Embryonic facial prominence (tissue), 1 donor: ENCODE measurements around the gene SHISA2.
"Not testable (repeated sequence)": the region's sequence is repeated elsewhere in the genome, so short reads cannot be mapped to it uniquely, and the experiment has no call there.

Experiments
- DNase-seq: peaks from one replicate; pipeline ENCODE4 v3.0.0-alpha.2; 2016; ENCODE audit errors: extremely low spot score

Gene SHISA2

GRCh38 chr13:26051657-26052311 lies at the start of gene SHISA2:
SHISA2 (minus strand) TSS chr13:26052016; CDS start chr13:26050975, 1,041 bp downstream.
- DNase-seq = peak; percentile 21

DNA sequence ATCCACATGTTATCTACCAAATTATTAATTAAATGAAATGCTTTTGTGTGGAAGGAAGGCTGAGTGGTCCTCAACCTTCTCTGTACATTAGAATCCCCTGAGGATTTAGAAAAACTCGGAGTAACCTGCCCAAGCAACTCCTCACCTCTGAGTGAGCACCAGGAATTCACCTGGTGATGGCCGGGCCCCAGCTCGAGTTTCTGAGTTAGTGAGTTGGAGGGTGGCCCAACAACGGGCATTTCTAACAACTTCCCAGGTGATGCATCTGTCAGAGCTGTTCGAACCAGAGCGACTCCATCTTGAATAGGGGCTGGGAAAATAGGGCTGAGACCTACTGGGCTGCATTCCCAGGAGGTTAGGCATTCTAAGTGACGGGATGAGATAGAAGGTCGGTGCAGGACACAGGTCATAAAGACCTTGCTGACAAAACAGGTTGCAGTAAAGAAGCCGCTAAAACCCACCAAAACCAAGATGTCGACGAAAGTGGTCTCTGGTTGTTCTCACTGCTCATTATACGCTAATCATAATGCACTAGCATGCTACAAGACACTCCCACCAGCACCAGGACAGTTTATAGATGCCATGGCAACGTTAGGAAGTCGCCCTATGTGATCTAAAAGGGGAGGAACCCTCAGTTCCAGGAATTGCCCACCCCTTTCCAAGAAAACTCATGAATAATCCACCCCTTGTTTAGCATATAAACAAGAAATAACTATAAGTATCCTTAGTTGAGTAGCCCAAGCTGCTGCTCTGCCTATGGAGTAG lies 44.2 kb upstream of the SHISA2 start:
- DNase-seq = no peak

GRCh38 chr13:26095338-26095737 lies 43.5 kb upstream of the SHISA2 start:
- no peak for DNase-seq

DNA sequence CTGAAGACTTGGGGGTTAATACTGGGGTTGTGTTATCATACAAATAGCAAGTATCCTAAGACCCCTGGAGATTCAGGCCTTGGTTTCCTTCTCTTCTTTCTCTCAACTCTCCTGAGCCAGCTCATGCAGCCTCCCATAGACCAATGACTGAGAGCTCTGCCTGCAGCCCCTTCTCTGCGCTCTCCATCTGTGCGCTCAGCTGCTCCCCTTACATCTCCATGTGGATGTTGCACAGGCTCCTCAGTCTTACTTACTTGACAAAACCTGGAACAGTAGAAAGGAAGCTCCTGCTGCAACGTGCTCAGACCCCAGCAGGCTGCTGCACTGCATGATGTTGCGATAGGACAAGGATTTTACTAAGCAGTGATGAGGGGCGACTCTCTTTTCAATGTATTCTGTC lies 25.0 kb upstream of the SHISA2 start:
- not testable (repeated sequence) for DNase-seq

GRCh38 chr13:26075498-26075897 lies 23.7 kb upstream of the SHISA2 start:
- no peak for DNase-seq

DNA sequence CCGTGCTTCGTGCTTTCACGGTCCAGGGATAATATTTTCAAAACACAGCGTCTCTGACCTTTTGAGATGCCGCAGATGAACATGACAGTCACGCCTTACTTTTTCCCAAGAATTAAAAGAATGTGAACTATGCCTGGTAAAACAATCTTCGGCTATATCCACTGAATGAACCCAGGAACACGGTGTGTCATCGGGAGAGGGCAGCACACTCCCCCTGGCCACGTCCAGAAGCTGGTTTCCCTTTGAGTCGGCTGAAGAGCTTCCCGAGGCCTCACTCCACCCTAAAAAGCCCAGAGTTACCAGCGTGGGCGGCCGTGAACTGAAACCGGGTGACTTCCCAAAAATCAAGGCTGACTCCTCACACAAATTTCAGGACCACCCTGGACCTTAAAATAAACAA lies 22.9 kb upstream of the SHISA2 start:
- no peak for DNase-seq

GRCh38 chr13:26072335-26072734 lies 20.5 kb upstream of the SHISA2 start:
- DNase-seq = not testable (repeated sequence)

DNA sequence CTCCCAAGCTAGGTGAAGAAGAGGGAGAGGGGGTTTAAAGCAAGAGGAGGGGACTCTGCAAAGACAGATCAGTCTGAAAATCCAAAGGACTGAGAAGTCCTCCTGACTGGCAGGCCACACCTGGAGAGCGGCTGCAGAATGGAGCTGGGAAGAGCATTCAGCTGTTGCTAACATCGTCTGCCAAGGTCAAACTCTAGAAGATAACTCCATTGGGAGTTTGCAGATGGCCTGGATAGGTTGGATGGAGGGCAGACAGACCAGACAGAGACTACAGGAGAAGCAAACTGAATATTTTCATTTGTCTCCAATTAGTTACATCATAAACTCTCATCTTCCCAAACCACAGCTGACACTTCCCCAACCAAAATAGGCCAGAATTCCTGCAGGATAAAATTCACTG lies 19.9 kb upstream of the SHISA2 start:
- no peak for DNase-seq

DNA sequence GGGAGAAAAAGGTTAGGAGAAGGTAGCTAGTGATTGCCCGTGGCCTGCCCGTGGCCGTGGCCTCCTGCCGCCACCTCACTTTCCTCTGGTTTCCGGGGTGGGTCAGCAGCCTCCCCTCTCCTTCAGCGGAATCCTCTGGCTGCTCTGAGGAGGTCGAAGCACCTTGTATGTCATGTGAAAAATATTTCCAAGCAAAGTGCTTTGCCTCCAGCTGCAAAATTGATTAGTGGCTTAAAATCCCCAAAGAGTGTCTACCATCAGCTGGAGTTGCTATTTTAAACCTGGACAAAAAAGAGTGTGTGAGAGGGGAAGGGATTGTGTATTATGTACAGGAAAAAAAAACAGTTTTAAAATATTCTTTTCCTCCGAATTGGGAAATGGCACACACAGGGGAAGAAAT lies 17.8 kb upstream of the SHISA2 start:
- DNase-seq = not testable (repeated sequence)

GRCh38 chr13:26068372-26068771 lies 16.6 kb upstream of the SHISA2 start:
- DNase-seq = not testable (repeated sequence)

DNA sequence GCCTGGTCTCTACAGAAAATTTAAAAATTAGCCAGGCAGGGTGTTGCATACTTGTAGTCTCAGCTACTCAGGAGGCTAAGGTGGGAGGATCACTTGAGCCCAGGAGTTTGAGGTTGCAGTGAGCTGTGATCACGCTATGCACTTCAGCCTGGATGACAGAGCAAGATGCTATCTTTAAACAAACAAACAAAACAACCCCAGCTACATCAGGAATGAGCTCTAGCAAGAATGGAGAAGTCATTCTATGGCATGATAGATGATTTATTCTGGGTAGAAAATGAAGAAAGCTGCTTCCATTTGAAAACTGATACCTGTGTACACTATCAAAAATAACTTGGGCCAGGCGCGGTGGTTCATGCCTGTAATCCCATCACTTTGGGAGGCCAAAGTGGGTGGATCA lies 15.8 kb upstream of the SHISA2 start:
- no peak for DNase-seq

DNA sequence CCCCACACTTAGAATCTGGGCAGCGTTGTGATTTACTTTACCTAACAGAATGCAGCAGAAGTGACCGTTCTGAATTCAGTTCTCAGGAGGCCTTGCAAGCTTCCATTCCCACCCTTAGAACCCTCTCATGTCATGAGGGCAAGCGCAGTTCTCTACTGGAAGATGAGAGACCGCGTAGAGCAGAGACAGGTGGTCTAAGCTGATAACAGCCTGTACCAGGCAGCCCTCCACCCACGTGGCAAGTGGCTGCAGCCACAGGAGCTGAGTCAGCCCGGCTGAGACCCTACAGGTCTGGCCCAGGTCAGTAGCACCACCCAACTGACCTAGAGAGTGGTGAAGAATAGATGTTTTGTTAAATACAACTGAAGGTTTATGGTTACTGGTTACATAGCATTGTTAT lies 14.7 kb upstream of the SHISA2 start:
- not testable (repeated sequence) for DNase-seq

GRCh38 chr13:26062853-26063444 lies 11.1 kb upstream of the SHISA2 start:
- peak; percentile 34 for DNase-seq

DNA sequence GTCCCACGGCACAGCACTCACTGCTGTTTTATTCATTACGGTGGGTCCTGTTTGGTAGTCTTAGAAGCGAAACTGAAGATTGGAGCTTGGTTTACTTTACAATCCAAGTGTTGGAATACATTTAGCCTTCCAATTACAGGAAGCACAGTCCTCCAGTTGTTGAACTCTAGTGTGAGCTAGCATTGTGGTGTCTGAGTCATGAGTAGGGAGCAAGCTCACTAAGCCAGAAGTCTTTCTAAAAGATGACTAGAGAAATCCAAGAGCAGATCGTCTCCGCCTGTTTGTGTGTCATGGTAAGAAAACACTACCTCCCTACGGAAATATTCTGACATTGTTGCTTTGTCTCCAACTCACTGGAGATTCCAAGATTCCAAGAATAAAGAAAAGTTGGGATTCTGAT lies 10.1 kb upstream of the SHISA2 start:
- no peak for DNase-seq

DNA sequence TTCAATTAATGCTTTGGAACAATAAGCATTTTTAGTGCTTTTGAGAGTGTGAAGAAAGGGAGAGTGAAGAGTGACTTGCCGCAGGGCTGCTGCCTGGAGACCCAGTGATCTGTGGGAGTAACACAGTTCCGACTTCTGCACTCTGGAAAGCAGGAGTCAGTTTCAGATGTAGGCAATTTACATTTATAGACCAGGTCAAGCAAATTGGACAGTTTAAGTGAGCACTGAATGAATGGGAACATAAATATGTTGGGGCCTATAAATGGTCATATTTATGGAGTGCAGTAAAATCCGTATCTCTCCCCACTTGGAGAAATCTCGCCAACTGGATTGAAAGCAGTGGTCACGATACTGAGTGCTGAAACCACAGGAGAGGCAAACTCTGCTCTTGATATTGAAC lies 9.4 kb upstream of the SHISA2 start:
- no peak for DNase-seq

DNA sequence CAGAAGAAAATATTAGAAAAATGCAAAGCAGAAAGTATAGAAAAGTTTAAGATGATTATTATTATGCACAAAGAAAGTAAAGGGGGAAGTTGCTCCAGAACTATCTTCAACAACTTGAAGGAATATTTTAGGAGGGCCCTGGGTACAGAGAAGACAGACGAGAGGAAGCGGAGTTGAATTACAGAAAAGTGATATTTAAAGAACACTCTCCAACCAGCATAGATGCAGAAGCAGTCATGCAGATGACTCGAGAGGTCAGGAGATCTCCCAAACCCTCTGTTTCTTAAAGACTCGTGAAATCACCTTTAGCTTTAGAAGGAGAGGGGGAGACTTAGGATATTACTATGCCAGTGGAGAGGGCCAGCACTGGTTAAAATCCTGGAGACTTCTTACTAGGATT lies 8.5 kb upstream of the SHISA2 start:
- DNase-seq = no peak

- no peak for DNase-seq
Observed at GRCh38 chr13:26058704-26059103, 6.9 kb upstream of the SHISA2 start.

DNA sequence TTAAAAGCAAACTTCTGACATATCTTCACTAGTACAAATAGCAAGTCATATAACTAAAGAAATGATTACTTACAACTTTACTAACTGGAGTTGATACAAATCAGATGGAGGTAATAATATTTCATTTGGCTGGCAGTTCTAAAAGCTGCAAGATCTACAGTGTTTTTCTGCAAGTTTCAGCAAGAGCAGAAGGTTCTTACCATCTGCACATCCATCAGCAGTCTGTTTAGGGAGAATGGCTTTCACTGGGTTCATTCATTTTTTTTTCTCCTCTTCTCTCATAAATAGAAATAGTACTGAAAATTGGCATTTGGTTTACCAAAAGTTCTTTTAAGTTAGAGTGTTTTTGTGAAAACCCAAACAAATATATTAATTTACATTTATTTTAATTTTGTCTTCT lies 3.1 kb upstream of the SHISA2 start:
- DNase-seq = no peak

DNA sequence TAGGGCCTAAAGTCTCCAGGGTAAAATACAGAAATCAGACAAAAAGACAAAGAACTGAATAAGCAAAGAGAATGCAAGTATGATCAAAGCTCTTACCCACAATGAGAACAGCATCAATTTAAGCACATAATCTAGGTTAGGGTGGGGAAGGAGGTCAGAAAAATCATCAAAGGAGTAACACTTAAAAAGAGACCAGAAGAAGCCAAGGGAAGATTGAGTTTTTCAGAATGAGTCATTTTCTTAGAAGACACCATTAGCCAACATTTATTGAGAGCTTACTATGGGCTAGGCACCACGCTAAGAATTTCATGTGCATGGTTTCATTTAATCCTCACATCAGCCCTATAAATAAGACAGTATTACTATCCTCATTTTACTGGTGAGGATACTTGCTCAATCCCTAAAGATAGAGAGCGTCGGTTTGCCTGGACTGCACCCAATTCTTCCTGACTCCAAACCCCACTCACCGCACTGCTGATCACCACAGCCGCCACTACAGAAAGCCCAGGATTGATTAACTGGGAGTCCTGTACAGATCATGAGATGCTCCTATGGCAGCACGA lies 1.7 kb upstream of the SHISA2 start:
- no peak for DNase-seq

GRCh38 chr13:26052337-26052736 lies 521 bp upstream of the SHISA2 start:
- DNase-seq = no peak

DNA sequence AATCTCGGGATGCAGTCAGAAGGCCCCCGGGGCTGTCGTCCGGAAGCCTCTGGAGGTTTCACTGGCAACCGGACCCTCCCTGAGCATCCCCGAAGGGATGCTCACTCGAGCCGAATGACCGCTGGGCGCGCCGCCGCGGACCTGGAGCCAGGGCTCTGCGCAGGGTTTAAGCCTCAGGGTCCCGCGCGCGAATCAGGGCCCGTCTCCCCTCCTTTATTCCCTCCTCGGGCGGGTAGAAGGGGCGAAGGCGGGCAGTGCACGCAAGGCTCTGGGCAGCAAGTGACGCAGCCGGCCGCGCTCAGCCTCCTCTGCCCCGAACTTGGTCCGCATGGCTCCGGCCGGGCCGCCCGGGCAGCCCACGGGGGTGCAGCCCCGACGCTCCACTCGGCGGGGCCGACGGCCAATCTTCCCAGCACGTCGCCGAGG lies 572 bp downstream of the SHISA2 start:
- DNase-seq = no peak

DNA sequence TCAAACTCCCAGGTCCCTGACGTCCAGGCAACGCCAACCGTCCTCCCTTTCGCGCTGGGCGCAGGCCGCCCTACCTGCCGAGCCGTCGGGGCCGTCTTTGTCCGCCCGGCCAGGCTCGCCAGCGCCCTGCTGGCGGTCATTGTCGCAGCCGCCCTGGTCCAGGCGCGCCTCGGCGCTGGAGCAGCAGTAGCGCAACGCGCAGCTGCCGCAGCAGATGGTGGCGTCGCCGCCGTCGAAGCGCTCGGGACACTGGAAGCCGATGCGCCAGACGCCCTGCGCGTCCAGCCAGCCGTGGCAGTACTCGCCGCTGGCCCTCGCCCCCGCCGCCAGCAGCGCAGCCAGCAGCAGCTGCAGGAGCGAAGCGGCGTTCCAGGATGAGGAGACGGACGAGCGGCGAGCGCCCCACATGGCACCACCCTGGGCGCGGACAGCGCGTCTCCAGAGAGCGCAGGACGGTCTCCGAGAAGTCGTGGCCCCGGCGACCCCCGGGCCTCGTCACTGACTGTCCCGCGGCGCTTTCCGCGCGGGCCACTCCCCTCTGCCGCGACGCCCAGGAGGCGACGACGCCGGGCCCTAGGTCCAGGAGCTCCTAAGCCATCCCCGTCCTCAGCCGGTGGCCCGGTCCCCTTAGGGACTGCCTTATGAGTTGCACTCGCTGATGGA lies 1.1 kb downstream of the SHISA2 start:
- no peak for DNase-seq
